ENCODE data around the gene ARHGDIG. TPM values are rescaled to one million over a fixed set of nuclear protein-coding genes. Genes with fewer than 3 reads are reported as not detected.

ARHGDIG gene
- total RNA-seq, 1 donor from 2014 or later, result not detected

DNA sequence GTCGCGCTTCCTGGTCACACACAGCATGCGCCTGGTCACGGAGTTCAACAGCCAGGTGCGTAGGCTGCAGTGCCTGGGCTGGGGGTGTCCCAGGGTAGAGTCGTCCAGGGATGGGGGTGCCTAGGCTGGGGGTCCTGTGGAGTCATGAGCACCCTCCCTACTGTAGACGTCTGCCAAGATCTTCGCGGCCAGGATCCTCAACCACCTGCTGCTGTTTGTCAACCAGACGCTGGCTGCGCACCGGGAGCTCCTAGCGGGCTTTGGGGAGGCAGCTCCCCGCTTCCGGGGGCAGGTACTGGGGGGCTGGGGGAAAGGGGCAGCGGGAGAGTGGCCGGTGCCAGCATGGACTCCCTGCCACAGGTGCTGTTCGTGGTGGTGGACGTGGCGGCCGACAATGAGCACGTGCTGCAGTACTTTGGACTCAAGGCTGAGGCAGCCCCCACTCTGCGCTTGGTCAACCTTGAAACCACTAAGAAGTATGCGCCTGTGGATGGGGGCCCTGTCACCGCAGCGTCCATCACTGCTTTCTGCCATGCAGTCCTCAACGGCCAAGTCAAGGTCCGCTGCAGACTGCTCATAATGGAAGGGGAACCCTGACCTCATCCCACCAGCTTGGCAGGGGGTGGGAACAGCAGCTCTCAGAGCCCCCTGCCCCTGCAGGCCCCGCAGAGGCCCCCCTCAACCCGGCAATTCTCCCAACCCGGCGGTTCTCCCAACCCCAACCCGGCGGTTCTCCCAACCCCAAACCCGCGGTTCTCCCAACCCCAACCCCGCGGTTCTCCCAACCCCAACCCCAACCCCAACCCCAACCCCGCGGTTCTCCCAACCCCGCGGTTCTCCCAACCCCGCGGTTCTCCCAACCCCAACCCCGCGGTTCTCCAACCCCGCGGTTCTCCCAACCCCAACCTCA, 5.0 kb downstream of the ARHGDIG start:
- DNase-seq (ENCODE audit: low spot score), result no peak
- Mint-ChIP-seq H3K4me3 (no peak overlapping the region), H3K4me1 (no peaks in the 10 kb centered on the region), H3K27me3 (ENCODE audit: insufficient read depth, low read depth) (peaks cover 5% of the 10 kb centered on the region), H3K27ac (no peak overlapping the region), H3K36me3 (peaks cover 9% of the 10 kb centered on the region), H3K9me3 (peaks cover 5% of the 10 kb centered on the region)
- peaks cover 6% of the 10 kb centered on the region for H4K20me1 ChIP-seq (ENCODE audit: low read depth)
- H3K9me3 ChIP-seq (ENCODE audit: low read depth), result no peaks in the 10 kb centered on the region
- H3K79me2 ChIP-seq (ENCODE audit: low read depth), result no peaks in the 10 kb centered on the region
- H2AFZ ChIP-seq (replicated peaks), result no peak overlapping the region
- H3F3A ChIP-seq (ENCODE audit: low read depth), result no peaks in the 10 kb centered on the region
- H3K27me3 ChIP-seq, result peaks cover 21% of the 10 kb centered on the region
- H3K4me1 ChIP-seq, result peaks cover 8% of the 10 kb centered on the region
- no peaks in the 10 kb centered on the region for H3K36me3 ChIP-seq
- TF ChIP-seq, protein P1, sequence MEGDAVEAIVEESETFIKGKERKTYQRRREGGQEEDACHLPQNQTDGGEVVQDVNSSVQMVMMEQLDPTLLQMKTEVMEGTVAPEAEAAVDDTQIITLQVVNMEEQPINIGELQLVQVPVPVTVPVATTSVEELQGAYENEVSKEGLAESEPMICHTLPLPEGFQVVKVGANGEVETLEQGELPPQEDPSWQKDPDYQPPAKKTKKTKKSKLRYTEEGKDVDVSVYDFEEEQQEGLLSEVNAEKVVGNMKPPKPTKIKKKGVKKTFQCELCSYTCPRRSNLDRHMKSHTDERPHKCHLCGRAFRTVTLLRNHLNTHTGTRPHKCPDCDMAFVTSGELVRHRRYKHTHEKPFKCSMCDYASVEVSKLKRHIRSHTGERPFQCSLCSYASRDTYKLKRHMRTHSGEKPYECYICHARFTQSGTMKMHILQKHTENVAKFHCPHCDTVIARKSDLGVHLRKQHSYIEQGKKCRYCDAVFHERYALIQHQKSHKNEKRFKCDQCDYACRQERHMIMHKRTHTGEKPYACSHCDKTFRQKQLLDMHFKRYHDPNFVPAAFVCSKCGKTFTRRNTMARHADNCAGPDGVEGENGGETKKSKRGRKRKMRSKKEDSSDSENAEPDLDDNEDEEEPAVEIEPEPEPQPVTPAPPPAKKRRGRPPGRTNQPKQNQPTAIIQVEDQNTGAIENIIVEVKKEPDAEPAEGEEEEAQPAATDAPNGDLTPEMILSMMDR (IDR thresholded peaks at IDR 0.05), result no peak
- no peak for TF ChIP-seq EZH2phosphoT487 (IDR thresholded peaks at IDR 0.05)
- H3K27ac ChIP-seq, result no peak overlapping the region
- no peak overlapping the region for H3K4me2 ChIP-seq
- H3K4me3 ChIP-seq, result no peak overlapping the region
- no peak overlapping the region for H3K9ac ChIP-seq

DNA sequence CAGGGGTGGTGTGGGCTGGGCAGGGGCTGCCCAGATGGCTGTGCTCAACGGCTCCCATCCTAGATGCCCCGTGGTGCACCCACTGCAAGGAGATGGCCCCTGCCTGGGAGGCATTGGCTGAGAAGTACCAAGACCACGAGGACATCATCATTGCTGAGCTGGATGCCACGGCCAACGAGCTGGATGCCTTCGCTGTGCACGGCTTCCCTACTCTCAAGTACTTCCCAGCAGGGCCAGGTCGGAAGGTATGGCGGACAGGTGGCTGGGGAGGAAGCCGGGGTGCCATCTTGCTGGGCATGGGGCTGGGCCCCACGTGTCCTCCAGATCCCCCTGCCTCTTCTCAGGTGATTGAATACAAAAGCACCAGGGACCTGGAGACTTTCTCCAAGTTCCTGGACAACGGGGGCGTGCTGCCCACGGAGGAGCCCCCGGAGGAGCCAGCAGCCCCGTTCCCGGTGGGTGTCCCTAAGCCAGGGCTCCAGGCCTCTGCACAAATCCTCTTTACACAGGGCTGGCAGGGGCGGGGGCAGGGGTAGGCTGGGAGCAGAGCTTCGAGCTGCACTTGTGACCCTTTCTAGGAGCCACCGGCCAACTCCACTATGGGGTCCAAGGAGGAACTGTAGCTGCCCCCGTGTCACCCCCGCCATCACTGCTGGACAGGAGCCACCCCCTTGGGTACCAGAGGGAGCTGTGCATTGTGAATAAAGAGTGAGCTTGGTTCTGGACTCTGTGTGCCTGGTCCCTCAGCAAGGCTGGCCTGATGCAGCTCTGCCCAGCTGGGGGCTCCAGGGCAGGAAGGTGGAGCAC, 6.3 kb downstream of the ARHGDIG start:
- no peak for DNase-seq (ENCODE audit: low spot score)
- Histone ChIP-seq H3K9ac (no peak overlapping the region), H3K79me2 (ENCODE audit: low read depth) (no peaks in the 10 kb centered on the region), H3F3A (ENCODE audit: low read depth) (no peaks in the 10 kb centered on the region), H3K27me3 (peaks cover 8% of the 10 kb centered on the region), H3K27ac (no peak overlapping the region), H3K4me2 (no peak overlapping the region), H2AFZ (replicated peaks) (no peak overlapping the region), H3K4me3 (no peak overlapping the region), H3K36me3 (no peaks in the 10 kb centered on the region), H3K4me1 (no peaks in the 10 kb centered on the region), H3K9me3 (ENCODE audit: low read depth) (no peaks in the 10 kb centered on the region), H4K20me1 (ENCODE audit: low read depth) (peaks cover 4% of the 10 kb centered on the region)
- H3K27ac Mint-ChIP-seq, result no peak overlapping the region
- H3K9me3 Mint-ChIP-seq, result peaks cover 5% of the 10 kb centered on the region
- H3K36me3 Mint-ChIP-seq, result peaks cover 9% of the 10 kb centered on the region
- H3K4me3 Mint-ChIP-seq, result no peak overlapping the region
- H3K4me1 Mint-ChIP-seq, result no peaks in the 10 kb centered on the region
- H3K27me3 Mint-ChIP-seq (ENCODE audit: insufficient read depth, low read depth), result peaks cover 2% of the 10 kb centered on the region
- TF ChIP-seq, protein P1 (IDR thresholded peaks at IDR 0.05), result no peak
- no peak for TF ChIP-seq EZH2 (IDR thresholded peaks at IDR 0.05)
- TF ChIP-seq EZH2phosphoT487 (IDR thresholded peaks at IDR 0.05), result no peak

DNA sequence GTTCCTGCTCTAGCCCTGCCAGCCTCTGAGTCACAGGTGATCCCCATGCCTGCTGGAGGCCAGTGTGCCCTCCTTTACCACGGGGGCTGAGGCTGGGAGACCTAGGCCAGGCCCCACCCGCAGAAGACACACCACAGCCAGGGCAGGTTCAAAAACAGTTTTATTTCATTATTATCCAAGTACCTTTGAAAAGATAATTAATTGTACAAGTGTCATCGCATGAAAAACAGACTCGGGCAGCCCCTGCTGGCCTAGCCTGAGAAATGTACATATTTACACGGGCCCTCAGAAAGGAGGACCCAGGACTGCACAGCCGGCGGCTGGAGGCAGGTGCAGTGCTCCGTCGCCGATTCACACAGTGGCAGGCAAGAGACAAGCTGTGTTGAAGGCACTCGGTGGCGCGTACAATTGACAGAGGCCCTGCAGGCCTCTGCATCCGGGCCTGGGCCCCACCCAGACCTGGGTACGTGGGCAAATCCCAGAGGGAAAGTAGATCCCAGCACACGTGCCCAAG, 7.0 kb downstream of the ARHGDIG start:
- Mint-ChIP-seq H3K27me3 (ENCODE audit: insufficient read depth, low read depth) (peaks cover 2% of the 10 kb centered on the region), H3K4me1 (no peaks in the 10 kb centered on the region), H3K27ac (no peak overlapping the region), H3K36me3 (peaks cover 10% of the 10 kb centered on the region), H3K9me3 (peaks cover 5% of the 10 kb centered on the region), H3K4me3 (no peak overlapping the region)
- Histone ChIP-seq H3K36me3 (no peaks in the 10 kb centered on the region), H3K9me3 (ENCODE audit: low read depth) (no peaks in the 10 kb centered on the region), H3F3A (ENCODE audit: low read depth) (no peaks in the 10 kb centered on the region), H2AFZ (replicated peaks) (no peak overlapping the region), H3K27me3 (peaks cover 2% of the 10 kb centered on the region), H3K9ac (no peak overlapping the region), H3K4me2 (no peak overlapping the region), H3K27ac (no peak overlapping the region), H3K79me2 (ENCODE audit: low read depth) (no peaks in the 10 kb centered on the region), H3K4me1 (no peaks in the 10 kb centered on the region), H4K20me1 (ENCODE audit: low read depth) (no peaks in the 10 kb centered on the region), H3K4me3 (no peak overlapping the region)
- DNase-seq (ENCODE audit: low spot score), result no peak
- no peak for TF ChIP-seq EZH2phosphoT487 (IDR thresholded peaks at IDR 0.05)
- TF ChIP-seq EZH2 (IDR thresholded peaks at IDR 0.05), result no peak
- TF ChIP-seq, protein P1 (IDR thresholded peaks at IDR 0.05), result no peak
